Activated CD8-positive, alpha-beta memory T cell treated with anti-CD3 and anti-CD28 coated beads, Interleukin-2, amount 10 ng/mL, durations not matched to agents 7 days and 5 days (primary cell): ENCODE data around the gene PABPN1L. TPM values are rescaled to one million over a fixed set of nuclear protein-coding genes. Genes with fewer than 3 reads are reported as not detected.
A peak's percentile ranks its signal among the peaks of the same experiment; 100 is the strongest.
"Not testable (repeated sequence)": the region's sequence is repeated elsewhere in the genome, so short reads cannot be mapped to it uniquely, and the experiment has no call there.

ENCODE experiments used
- ATAC-seq: fragments of 150-1000 bp; cut with Tn5 transposase; one replicate; pipeline ENCODE4 v1.10.0; 2021; ENCODE audit warnings: moderate library complexity
- CTCF ChIA-PET: fragments of 350-600 bp; sonication (Branson Sonifier 250); formaldehyde crosslinking; loops from one replicate; lab custom pipeline; 2021; ENCODE audit warnings: antibody characterized with exemption; lab: Charles Lee
- DNase-seq: peaks from one replicate; pipeline ENCODE4 v3.0.0-alpha.2; 2020
- H3K27ac Mint-ChIP-seq: one replicate; pipeline ENCODE4 v1.8.0; 2021; ENCODE audit warnings: mild to moderate bottlenecking, mixed read lengths
- H3K27me3 Mint-ChIP-seq: one replicate; pipeline ENCODE4 v1.8.0; 2021; ENCODE audit warnings: mixed read lengths
- H3K36me3 Mint-ChIP-seq: one replicate; pipeline ENCODE4 v1.8.0; 2021; ENCODE audit warnings: mild to moderate bottlenecking, mixed read lengths
- H3K4me1 Mint-ChIP-seq: one replicate; pipeline ENCODE4 v1.8.0; 2021; ENCODE audit warnings: mixed read lengths
- H3K4me3 Mint-ChIP-seq: one replicate; pipeline ENCODE4 v1.8.0; 2021; ENCODE audit warnings: mild to moderate bottlenecking, moderate library complexity, mixed read lengths
- H3K9me3 Mint-ChIP-seq: one replicate; pipeline ENCODE4 v1.8.0; 2022; ENCODE audit warnings: low read depth, mixed read lengths
- total RNA-seq, 2 experiments: library from RNA; stranded (reverse); gene quantifications; one replicate each; pipeline ENCODE4 v1.2.3, GENCODE V29; 2021

The PABPN1L gene
- total RNA-seq, 2 experiments from 2014 or later: not detected

DNA sequence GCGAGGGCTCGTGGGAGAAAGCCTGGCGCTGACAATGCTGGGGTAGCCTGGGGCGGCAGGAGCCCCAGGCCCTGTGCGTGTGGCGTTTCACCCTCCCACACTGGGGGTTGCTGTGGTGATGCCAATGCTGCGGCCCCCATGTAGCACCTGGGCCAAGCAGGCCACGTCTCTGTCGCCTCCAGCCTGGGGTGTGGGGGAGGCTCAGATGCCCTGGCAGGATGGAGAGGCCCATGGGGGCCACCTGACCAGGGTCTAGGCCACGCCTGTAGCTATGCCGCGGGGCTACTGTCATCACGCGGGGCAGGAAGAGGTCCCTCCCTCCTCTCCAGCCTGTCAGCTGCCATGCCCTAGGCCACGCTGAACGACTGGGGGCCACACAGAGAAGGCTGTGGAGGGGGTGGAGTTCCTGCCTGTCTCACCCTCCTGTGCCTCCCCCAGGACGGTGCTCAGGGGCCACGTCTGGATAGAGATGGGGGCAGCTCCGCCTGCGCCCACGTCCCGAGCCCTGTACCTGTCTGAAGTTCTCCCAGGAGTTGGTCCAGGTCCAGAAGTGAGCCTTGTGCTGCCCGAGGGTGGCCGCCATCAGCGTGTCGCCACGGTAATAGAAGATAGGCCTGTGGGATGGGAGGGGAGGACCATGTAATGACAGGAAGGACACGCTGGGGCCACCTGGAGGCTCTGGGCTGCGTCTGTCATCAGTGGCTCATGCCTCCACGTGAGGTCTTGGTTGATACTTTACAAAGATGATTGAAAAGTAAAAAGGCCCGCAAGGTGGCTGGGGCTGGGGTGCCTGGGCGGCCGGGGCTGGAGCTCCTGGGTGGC, 42.0 kb downstream of the PABPN1L start:
- CTCF ChIA-PET: no interaction called here
- H3K36me3 Mint-ChIP-seq: no peaks in the 10 kb centered on the region
- no peaks in the 10 kb centered on the region for H3K27me3 Mint-ChIP-seq
- no peak overlapping the region for H3K4me3 Mint-ChIP-seq
- no peak overlapping the region for H3K27ac Mint-ChIP-seq
- ATAC-seq (no peak), DNase-seq (no peak)
- H3K9me3 Mint-ChIP-seq: no peaks in the 10 kb centered on the region
- H3K4me1 Mint-ChIP-seq: no peaks in the 10 kb centered on the region

DNA sequence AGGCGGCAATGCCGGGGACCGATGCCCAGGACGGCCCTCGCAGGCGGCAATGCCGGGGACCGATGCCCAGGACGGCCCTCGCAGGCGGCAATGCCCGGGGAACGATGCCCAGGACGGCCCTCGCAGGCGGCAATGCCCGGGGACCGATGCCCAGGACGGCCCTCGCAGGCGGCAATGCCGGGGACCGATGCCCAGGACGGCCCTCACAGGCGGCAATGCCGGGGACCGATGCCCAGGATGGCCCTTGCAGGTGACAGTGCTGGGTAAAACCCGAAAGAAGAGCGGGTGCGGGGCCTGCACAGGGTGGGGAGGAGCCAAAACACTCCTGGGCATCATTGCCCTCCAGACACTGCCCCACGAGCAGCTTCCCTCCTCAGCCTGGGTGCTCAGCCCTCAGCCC, 42.8 kb downstream of the PABPN1L start:
- H3K27ac Mint-ChIP-seq, DNase-seq, ATAC-seq, H3K4me1 Mint-ChIP-seq, H3K4me3 Mint-ChIP-seq, H3K36me3 Mint-ChIP-seq, CTCF ChIA-PET, H3K27me3 Mint-ChIP-seq, H3K9me3 Mint-ChIP-seq: not testable (repeated sequence)

DNA sequence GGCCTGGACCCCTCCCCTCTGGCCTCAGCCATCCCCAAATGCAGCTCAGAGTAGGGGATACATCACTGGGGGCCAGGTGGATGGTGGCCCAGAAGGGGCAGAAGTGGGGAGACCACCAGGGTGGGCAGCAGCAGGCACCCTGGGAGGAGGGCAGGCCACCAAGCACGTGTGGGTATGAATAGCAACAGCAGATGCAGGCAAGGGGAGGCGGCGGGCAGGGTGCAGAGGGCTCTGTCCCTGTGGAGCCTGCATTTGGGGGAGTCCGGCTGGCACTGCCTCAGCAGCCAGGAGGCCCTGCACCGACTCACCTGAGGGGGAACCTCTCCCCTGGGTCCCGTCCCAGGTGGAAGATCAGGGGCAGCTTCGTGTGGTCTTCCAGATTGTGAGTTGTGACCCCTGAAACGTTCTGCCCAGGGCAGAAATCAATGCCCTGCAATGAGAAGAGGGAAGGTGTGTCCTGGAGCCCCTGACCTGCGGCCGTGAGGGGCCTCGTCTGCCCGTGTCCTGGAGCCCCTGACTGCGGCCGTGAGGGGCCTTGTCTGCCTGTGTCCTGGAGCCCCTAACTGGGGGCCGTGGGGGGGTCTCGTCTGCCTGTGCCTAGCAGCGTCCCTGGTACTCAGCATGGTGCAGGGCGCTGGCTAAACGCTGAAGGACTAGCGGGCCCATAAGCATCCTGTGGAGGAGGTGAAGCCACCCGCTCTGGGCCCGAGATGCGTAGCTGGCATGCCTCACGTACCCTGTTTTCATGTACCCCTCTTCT, 44.0 kb downstream of the PABPN1L start:
- Mint-ChIP-seq H3K4me1 (no peaks in the 10 kb centered on the region), H3K9me3 (no peaks in the 10 kb centered on the region), H3K27me3 (no peaks in the 10 kb centered on the region), H3K27ac (no peak overlapping the region), H3K36me3 (no peaks in the 10 kb centered on the region), H3K4me3 (no peak overlapping the region)
- DNase-seq: no peak
- CTCF ChIA-PET: no interaction called here
- no peak for ATAC-seq

DNA sequence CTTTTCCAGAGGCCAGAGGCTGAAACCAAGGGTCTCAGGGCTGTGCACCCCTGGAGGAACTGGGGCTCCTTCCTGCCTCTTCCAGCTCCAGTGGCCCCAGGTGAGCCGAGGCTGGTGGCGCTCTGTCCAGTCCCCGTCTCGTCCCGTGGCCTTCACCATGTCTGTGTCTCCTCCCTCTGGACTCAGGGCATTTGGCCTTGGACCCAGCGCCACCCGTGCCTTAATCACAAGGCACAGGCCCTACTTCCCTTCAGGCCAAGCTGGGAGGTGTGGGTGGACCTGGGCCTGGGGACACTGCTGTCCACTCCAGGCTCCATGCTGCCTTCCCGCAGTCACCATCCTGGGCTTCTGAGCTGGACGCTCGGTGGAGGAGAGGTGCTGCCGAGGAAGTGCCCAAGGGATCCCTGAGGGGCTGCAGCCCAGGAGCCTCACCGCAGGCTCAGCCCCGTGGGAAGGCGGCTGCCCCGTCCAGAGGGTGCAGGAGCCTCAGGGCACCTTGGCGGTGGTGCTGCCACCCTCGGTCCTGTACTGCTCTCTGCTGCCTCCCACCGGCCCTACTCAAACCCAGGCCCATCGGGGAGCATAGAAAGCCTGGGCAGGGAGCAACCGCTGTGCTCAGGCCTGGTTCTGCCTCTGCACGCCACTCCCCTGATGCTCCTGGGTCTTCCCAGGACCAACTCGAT, 45.2 kb downstream of the PABPN1L start:
- DNase-seq (no peak), ATAC-seq (no peak)
- Mint-ChIP-seq H3K27ac (no peak overlapping the region), H3K27me3 (no peaks in the 10 kb centered on the region), H3K4me3 (no peak overlapping the region), H3K36me3 (no peaks in the 10 kb centered on the region), H3K9me3 (no peaks in the 10 kb centered on the region), H3K4me1 (no peaks in the 10 kb centered on the region)
- CTCF ChIA-PET: interaction anchor here (1.8 kb wide), 1 partner anchor 36 kb away, joined by 5 read pairs; the partner anchor contains the start of genes GALNS and TRAPPC2L

DNA sequence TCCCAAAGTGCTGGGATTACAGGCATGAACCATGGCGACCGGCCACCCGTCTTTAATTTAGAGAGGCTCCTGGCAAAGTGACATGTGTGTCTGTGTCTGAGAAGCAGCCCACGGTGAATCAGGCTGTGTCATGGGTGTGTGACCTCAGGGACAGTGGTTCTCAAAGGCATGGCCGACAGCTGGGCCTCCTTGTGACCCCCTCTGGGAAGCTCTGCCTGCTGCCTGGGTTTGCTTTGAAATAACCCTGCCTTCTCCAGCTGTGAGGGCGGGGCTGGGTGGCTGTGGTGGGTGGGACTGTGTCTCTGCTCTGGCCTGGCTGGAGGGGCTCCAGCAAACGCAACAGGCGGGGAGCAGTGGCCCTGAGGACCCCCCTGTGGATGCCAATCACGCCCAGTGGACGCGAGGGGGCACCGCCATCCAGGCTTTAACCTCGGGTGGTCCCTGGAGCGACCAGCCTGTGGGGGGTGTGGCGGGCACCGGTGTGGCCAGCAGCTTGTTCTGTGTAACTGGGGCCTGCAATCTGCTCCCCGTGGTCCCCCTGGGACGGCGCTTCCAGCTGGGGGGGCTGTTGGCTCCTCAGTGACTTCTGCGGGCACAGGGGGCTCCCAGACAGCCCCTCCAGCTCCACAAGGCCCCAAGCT, 46.0 kb downstream of the PABPN1L start:
- no peak overlapping the region for H3K4me3 Mint-ChIP-seq
- CTCF ChIA-PET: interaction anchor here (1.1 to 1.8 kb wide), 2 partner anchors 37 to 346 kb away, joined by 5 read pairs; partner anchors contain the start of genes GALNS and TRAPPC2L

DNA sequence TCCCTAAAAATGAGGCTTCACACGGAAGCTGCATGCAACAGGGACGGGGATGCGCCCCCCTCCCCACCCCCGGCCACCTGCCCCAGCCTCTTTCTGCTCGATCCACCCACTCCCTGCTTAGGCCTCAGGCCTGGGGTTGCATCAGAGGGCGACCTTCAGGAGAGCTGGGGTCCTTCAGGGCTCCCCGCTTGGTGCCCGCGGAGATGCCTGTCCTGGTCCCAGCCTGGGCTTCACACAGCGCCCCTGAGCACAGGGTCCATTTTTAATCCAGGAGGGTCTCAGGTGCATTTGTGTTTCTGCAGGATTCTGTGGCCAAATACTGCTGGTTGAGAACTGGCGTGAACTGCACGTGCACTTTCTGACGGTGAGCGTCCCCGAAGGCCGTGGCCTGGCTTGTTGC, 47.3 kb downstream of the PABPN1L start:
- Mint-ChIP-seq H3K4me3 (no peak overlapping the region), H3K4me1 (no peaks in the 10 kb centered on the region), H3K27ac (no peak overlapping the region), H3K36me3 (no peaks in the 10 kb centered on the region), H3K27me3 (no peaks in the 10 kb centered on the region), H3K9me3 (no peaks in the 10 kb centered on the region)
- no peak for DNase-seq
- CTCF ChIA-PET: interaction anchor here (0.7 to 1.6 kb wide), 4 partner anchors 9 to 82 kb away, joined by 3 to 4 read pairs (median 3); partner anchors contain the start of genes GALNS and TRAPPC2L
- ATAC-seq: no peak

More for the DNA sequence above, 46.0 kb downstream of the PABPN1L start:
- ATAC-seq: no peak
- Mint-ChIP-seq H3K27ac (no peak overlapping the region), H3K4me1 (no peaks in the 10 kb centered on the region), H3K36me3 (no peaks in the 10 kb centered on the region), H3K27me3 (no peaks in the 10 kb centered on the region), H3K9me3 (no peaks in the 10 kb centered on the region)
- DNase-seq: no peak

DNA sequence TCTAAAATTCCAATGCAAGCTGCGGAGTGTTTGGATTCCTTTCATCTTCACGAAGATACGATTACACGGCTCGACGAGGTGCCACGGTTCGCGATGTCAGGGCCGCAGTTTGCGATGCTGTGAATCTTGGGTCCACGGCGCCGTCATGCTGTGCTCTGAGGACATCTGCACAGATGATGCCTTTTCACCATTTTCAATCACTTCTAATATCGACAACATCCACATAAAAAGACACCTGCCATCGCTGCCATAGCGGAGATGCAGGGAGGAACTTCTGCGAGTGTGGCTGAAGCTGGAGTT, 47.9 kb downstream of the PABPN1L start:
- no peaks in the 10 kb centered on the region for H3K36me3 Mint-ChIP-seq
- CTCF ChIA-PET: interaction anchor here (0.8 to 1.6 kb wide), 3 partner anchors 9 to 81 kb away, joined by 3 to 4 read pairs (median 3); partner anchors contain the start of genes GALNS and TRAPPC2L
- no peak overlapping the region for H3K4me3 Mint-ChIP-seq
- DNase-seq: no peak
- H3K27me3 Mint-ChIP-seq: no peaks in the 10 kb centered on the region
- no peak overlapping the region for H3K27ac Mint-ChIP-seq
- no peaks in the 10 kb centered on the region for H3K9me3 Mint-ChIP-seq
- H3K4me1 Mint-ChIP-seq: peaks cover 4% of the 10 kb centered on the region
- ATAC-seq: no peak

DNA sequence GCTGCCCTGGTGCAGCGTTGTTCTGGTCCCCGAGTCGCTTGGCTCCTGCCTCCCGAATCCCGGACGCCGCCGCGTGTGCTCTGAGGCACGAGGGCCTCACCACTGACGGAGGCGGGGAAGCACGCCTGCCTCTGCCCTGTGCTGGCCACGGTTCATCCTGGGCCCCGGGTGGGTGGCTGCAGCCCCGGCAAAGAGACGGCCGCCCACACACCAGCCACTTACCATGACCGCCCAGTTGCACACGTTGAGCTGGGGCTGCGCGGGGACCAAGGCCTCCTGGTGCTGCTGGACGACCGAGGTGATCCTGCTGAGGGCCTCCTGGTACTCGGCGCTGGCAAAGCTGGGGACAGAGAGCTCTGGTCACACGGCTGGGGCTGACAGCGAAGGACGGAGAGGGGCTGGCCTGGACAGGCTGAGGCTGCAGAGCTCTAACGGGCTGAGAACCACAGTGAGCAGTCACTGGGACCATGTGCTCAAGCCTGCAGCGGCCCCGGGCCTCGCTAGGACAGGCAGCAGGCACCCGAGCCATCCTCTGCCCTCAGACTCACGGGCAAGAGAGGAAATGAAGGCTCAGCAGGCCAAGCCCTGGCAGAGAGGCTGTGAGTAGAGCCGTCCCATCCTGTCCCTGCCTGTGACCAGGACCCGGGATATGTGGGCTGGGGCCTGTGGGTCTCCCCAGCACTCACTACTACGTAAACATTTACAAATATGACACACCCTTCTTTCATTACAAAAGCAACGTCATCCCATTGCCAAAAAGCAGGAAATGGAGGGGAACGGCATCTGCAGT, 48.5 kb downstream of the PABPN1L start:
- no peak overlapping the region for H3K27ac Mint-ChIP-seq
- CTCF ChIA-PET: interaction anchor here (0.8 to 1.8 kb wide), 3 partner anchors 39 to 81 kb away, joined by 3 to 7 read pairs (median 4); partner anchors contain the start of genes GALNS and TRAPPC2L

DNA sequence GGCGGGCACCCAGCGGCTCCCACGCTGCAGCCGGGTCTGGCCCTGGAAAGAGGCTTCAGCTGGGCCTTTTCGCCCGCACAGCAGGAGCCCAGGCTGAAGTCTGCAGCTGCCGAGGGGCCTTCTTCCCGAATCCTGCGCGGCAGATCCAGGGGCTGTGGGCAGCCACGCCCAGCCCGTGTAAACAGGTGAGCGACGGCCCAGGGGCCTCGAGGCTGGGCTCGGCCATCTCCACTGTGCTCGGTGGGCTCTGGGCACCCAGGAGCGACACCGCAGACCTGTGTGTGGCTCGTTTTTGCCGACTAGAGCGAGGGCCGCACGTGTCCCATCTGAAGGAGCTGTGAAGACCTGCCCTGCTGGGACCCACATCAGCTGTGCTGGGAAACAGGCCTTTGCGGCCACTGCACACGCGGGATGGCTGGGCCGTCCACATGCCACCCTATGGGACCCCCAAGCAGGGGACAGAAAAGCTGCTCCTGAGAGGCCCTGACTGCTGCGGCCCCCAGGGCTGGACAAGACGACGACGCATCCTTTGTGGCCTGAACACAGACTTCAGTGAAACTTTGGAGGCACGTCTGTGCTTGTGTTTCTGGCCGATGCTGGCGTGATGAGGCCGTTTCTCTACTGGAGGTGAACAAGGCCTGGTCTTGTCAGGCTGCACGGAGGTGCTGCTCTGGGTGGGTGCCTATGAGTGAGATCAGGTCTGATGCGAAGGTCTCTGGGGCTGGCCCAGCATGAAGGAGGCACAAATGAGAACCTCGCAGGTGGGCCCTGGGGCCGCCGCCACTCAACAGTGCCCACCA, 49.5 kb downstream of the PABPN1L start:
- Mint-ChIP-seq H3K27ac (no peak overlapping the region), H3K27me3 (no peaks in the 10 kb centered on the region), H3K9me3 (no peaks in the 10 kb centered on the region), H3K4me3 (no peak overlapping the region), H3K4me1 (peaks cover 7% of the 10 kb centered on the region), H3K36me3 (no peaks in the 10 kb centered on the region)
- ATAC-seq (no peak), DNase-seq (no peak)
- CTCF ChIA-PET: interaction anchor here (0.6 to 1.8 kb wide), 3 partner anchors 41 to 171 kb away, joined by 3 to 7 read pairs (median 3); no protein-coding TSS in a partner anchor

More for the DNA sequence above, 48.5 kb downstream of the PABPN1L start:
- Mint-ChIP-seq H3K36me3 (no peaks in the 10 kb centered on the region), H3K4me3 (no peak overlapping the region), H3K4me1 (peaks cover 4% of the 10 kb centered on the region), H3K9me3 (no peaks in the 10 kb centered on the region), H3K27me3 (no peaks in the 10 kb centered on the region)
- ATAC-seq (no peak), DNase-seq (no peak)

DNA sequence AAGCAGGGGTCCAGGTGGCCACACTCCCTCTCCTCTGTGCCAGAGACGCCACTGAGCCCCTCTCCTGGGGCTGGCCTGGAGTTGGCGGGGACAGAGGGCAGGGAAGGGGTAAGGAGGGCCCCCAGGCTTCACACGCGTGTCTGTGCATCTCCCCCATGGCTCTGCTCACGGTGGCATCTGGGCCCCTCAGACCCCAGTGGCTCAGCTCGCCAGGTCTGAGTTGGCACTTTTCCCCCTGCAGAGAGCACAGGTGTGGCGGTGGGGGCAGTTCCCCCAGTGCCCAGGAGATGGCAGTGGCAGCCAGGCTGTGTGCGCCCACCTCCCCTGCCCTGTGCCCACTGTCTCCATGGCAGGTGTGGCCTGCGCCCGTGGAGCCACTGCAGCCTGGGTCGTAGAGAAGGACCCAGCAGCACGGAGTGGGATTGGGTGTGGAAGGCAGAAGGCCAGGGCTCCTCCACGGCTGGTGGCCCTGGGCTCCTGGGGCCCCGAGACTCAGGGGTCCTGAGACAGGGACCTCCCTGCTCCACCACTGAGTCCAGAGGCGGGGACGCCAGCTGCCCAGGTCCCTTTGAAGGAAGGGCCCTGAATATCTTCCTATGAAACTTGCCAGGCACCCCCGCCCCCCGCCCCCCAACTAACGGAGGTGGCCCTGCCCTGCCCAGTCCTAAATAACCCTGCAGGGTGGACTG, 50.4 kb downstream of the PABPN1L start:
- DNase-seq: peak; percentile 62
- Mint-ChIP-seq H3K27ac (no peak overlapping the region), H3K9me3 (no peaks in the 10 kb centered on the region), H3K27me3 (no peaks in the 10 kb centered on the region), H3K36me3 (no peaks in the 10 kb centered on the region), H3K4me1 (peaks cover 7% of the 10 kb centered on the region), H3K4me3 (no peak overlapping the region)
- ATAC-seq: no peak
- CTCF ChIA-PET: interaction anchor here (0.6 to 6.6 kb wide), 5 partner anchors 42 to 1092 kb away, joined by 3 to 66 read pairs (median 3); partner anchors contain the start of genes GALNS, TRAPPC2L and ZNF778

DNA sequence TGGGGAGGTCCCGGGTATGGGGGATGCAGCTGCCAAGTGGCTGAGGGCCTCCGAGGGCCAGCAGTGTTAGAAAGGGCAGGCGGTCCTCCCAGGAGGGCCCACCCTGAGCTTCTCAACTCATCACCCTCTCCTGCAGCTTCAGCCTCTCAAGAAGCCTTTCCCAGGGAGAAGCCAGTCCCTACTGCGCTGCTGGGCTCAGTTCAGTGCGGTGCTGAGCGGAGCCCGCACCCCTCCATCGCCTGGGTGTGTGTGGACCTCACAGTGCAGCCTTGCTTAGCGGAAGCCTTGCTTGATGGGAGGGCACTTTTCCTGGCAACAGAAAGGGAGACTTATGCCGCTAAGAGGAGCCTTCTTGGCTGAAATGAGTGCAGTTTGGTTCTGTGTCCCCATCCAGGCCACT, 51.2 kb downstream of the PABPN1L start:
- CTCF ChIA-PET: interaction anchor here (0.6 to 6.6 kb wide), 7 partner anchors 34 to 1093 kb away, joined by 3 to 66 read pairs (median 3); partner anchors contain the start of genes GALNS, TRAPPC2L and ZNF778
- Mint-ChIP-seq H3K36me3 (no peaks in the 10 kb centered on the region), H3K9me3 (no peaks in the 10 kb centered on the region), H3K4me1 (peaks cover 10% of the 10 kb centered on the region), H3K27ac (no peak overlapping the region), H3K27me3 (no peaks in the 10 kb centered on the region), H3K4me3 (no peak overlapping the region)
- DNase-seq (no peak), ATAC-seq (no peak)
